ENCODE data around the gene CLEC4M.

DNA sequence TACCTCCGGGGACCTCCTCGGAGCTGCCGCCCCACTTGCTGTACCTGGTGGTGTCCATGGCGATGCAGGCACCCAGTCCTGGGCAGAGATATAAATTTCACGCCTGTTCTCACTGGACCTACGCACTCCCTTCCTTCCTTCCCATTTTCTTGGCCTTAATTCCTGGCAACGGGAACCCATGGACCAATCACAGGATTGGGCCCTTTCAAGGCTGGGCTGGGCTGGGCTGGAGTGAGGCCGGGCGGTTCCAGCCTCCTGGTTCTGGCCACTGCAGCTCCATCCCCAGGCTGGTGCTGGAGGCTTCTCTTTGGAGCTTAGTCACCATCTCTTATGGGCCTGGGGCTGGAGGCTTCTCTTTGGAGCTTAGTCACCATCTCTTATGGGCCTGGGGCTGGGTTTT lies 31.0 kb upstream of the CLEC4M start, which contains the start of gene CLEC4G:
- TF ChIP-seq, protein P1, sequence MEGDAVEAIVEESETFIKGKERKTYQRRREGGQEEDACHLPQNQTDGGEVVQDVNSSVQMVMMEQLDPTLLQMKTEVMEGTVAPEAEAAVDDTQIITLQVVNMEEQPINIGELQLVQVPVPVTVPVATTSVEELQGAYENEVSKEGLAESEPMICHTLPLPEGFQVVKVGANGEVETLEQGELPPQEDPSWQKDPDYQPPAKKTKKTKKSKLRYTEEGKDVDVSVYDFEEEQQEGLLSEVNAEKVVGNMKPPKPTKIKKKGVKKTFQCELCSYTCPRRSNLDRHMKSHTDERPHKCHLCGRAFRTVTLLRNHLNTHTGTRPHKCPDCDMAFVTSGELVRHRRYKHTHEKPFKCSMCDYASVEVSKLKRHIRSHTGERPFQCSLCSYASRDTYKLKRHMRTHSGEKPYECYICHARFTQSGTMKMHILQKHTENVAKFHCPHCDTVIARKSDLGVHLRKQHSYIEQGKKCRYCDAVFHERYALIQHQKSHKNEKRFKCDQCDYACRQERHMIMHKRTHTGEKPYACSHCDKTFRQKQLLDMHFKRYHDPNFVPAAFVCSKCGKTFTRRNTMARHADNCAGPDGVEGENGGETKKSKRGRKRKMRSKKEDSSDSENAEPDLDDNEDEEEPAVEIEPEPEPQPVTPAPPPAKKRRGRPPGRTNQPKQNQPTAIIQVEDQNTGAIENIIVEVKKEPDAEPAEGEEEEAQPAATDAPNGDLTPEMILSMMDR (IDR thresholded peaks at IDR 0.05 in 4 of 5, conservative IDR thresholded peaks at IDR 0.05 in 1 of 5), result no peak
- no peak for TF ChIP-seq POLR2A (IDR thresholded peaks at IDR 0.05)

Measured in gastrocnemius medialis (tissue), 4 donors.